HG03108 (cell line): Measurements from ENCODE around the gene ZCCHC17.
"Not testable (repeated sequence)": the region's sequence is repeated elsewhere in the genome, so short reads cannot be mapped to it uniquely, and the experiment has no call there.

ENCODE experiments used
- ATAC-seq: cut with Tn5 transposase; IDR thresholded peaks from one replicate; pipeline ENCODE4 v1.9.1; 2021; ENCODE audit warnings: moderate library complexity; ENCODE audit not compliant: unreplicated experiment

The ZCCHC17 gene

GRCh38 chr1:31368611-31369107 lies 71.8 kb downstream of the ZCCHC17 start:
- no peak for ATAC-seq

GRCh38 chr1:31370021-31370420 lies 73.2 kb downstream of the ZCCHC17 start:
- ATAC-seq: no peak

GRCh38 chr1:31370565-31370964 lies 73.7 kb downstream of the ZCCHC17 start:
- no peak for ATAC-seq

GRCh38 chr1:31371121-31371959 lies 74.5 kb downstream of the ZCCHC17 start:
- no peak for ATAC-seq

- no peak for ATAC-seq
Measured at GRCh38 chr1:31372051-31372450, 75.2 kb downstream of the ZCCHC17 start.

GRCh38 chr1:31372751-31373055 lies 75.9 kb downstream of the ZCCHC17 start:
- ATAC-seq: no peak

- no peak for ATAC-seq
Measured at GRCh38 chr1:31373056-31373896, 76.4 kb downstream of the ZCCHC17 start, which contains the start of gene FABP3. Gene FABP3, minus strand, starts transcription at chr1:31373076. Its CDS starts 62 bp downstream, at chr1:31373014.

- no peak for ATAC-seq
Measured at GRCh38 chr1:31373897-31374486, 77.2 kb downstream of the ZCCHC17 start.

GRCh38 chr1:31374511-31375196 lies 77.8 kb downstream of the ZCCHC17 start:
- ATAC-seq: no peak

GRCh38 chr1:31376375-31377134 lies 79.7 kb downstream of the ZCCHC17 start:
- no peak for ATAC-seq

GRCh38 chr1:31377364-31377863 lies 80.6 kb downstream of the ZCCHC17 start:
- ATAC-seq: no peak

GRCh38 chr1:31378001-31378400 lies 81.2 kb downstream of the ZCCHC17 start:
- ATAC-seq: no peak

- ATAC-seq: no peak
Measured at GRCh38 chr1:31380181-31380580, 83.3 kb downstream of the ZCCHC17 start.

- no peak for ATAC-seq
Measured at GRCh38 chr1:31381394-31382294, 84.8 kb downstream of the ZCCHC17 start.

GRCh38 chr1:31382379-31382989 lies 85.7 kb downstream of the ZCCHC17 start:
- ATAC-seq: no peak

- no peak for ATAC-seq
Measured at GRCh38 chr1:31383967-31384366, 87.1 kb downstream of the ZCCHC17 start.

GRCh38 chr1:31386576-31387243 lies 89.9 kb downstream of the ZCCHC17 start:
- ATAC-seq: not testable (repeated sequence)

- no peak for ATAC-seq
Measured at GRCh38 chr1:31387612-31388011, 90.8 kb downstream of the ZCCHC17 start.
